ENCODE results near the gene RNF128. TPM values are rescaled to one million over a fixed set of nuclear protein-coding genes. Genes with fewer than 3 reads are reported as not detected.
"Not testable (repeated sequence)": the region's sequence is repeated elsewhere in the genome, so short reads cannot be mapped to it uniquely, and the experiment has no call there.

Gene RNF128
- polyA plus RNA-seq, 1 donor (not counting 4 experiments of a cell fraction or from before 2014, with no cell fraction given) = 20.1 TPM

GRCh38 chrX:106814093-106814492 lies 87.6 kb downstream of the RNF128 start:
- H3K4me2 ChIP-seq (ENCODE audit: control insufficient read depth, extremely low read depth, insufficient read depth, low read depth, low read length); H4K20me1 ChIP-seq (ENCODE audit: control insufficient read depth, extremely low read depth, insufficient read depth, low read length); FAIRE-seq; H3K9me1 ChIP-seq (ENCODE audit: control insufficient read depth, extremely low read depth, insufficient read depth, low read length); H2AFZ ChIP-seq (ENCODE audit: control insufficient read depth, low read length); H3K4me3 ChIP-seq (ENCODE audit: control insufficient read depth in 2 of 3, extremely low read depth in 1 of 3, insufficient read depth in 2 of 3, low read depth in 1 of 3, low read length in 3 of 3); H3K9me3 ChIP-seq (ENCODE audit: control insufficient read depth, low read depth, low read length); dilution Hi-C loops (cut with MboI; ENCODE audit: extremely low pct_ligation_motif_present, low sequenced_read_pairs); H3K4me1 ChIP-seq (ENCODE audit: control insufficient read depth, extremely low read depth, insufficient read depth, low read length); H3K79me2 ChIP-seq (ENCODE audit: control insufficient read depth, insufficient read depth, low read length); H3K36me3 ChIP-seq (ENCODE audit: control insufficient read depth in 2 of 2, extremely low read depth in 1 of 2, insufficient read depth in 2 of 2, low read length in 2 of 2); H3K27ac ChIP-seq (ENCODE audit: control insufficient read depth, insufficient read depth, low read length); H3K9ac ChIP-seq (ENCODE audit: control insufficient read depth, extremely low read depth, insufficient read depth, low read length); H3K27me3 ChIP-seq (ENCODE audit: control insufficient read depth, extremely low read depth, insufficient read depth, low read length); DNase-seq (ENCODE audit: low read depth, low spot score): not testable (repeated sequence)

Other genes with a start within 250 kb of the RNF128 start
- gene RADX, start 114.7 kb upstream of the RNF128 start, polyA plus RNA-seq = 2.2 to 6.3 TPM (median 3.6 TPM) in 3 replicates
- gene TBC1D8B, start 76.0 kb downstream of the RNF128 start, polyA plus RNA-seq = 3.3 to 5.4 TPM (median 4.2 TPM) in 3 replicates
- gene RIPPLY1, start 176.6 kb downstream of the RNF128 start, polyA plus RNA-seq = not detected in 3 replicates
- gene CLDN2, start 193.7 kb downstream of the RNF128 start, polyA plus RNA-seq = not detected in 3 replicates

Measured in keratinocyte (primary cell).